Effector memory CD8-positive, alpha-beta T cell (primary cell): Measurements from ENCODE around the gene CD2.

Source experiments
- ATAC-seq: fragments of 150-1000 bp; cut with Tn5 transposase; replicated peaks from 2 replicates; pipeline ENCODE4 v1.10.0; 2021; ENCODE audit warnings: mild to moderate bottlenecking, moderate library complexity
- DNase-seq, 3 experiments: peaks; one replicate each; pipeline ENCODE4 v3.0.0; 2021
- H3K27ac Mint-ChIP-seq, 2 donors: one replicate each; pipeline ENCODE4 v1.8.0; 2022; ENCODE audit warnings: mild to moderate bottlenecking in 2 of 2, mixed read lengths in 2 of 2, moderate library complexity in 2 of 2
- H3K27me3 Mint-ChIP-seq, 2 donors: one replicate each; pipeline ENCODE4 v1.8.0; 2022; ENCODE audit warnings: mixed read lengths in 2 of 2
- H3K36me3 Mint-ChIP-seq: one replicate; pipeline ENCODE4 v1.8.0; 2022; ENCODE audit warnings: mild to moderate bottlenecking, moderate library complexity, mixed read lengths; ENCODE audit not compliant: insufficient read depth
- H3K4me1 Mint-ChIP-seq, 2 donors: one replicate each; pipeline ENCODE4 v1.8.0; 2022; ENCODE audit warnings: low read depth in 2 of 2, mixed read lengths in 2 of 2
- H3K4me3 Mint-ChIP-seq, 2 donors: one replicate each; pipeline ENCODE4 v1.8.0; 2022; ENCODE audit warnings: mild to moderate bottlenecking in 2 of 2, mixed read lengths in 2 of 2, moderate library complexity in 2 of 2
- H3K9me3 Mint-ChIP-seq, 2 donors: one replicate each; pipeline ENCODE4 v1.8.0; 2022; ENCODE audit warnings: mixed read lengths in 2 of 2

The CD2 gene

DNA sequence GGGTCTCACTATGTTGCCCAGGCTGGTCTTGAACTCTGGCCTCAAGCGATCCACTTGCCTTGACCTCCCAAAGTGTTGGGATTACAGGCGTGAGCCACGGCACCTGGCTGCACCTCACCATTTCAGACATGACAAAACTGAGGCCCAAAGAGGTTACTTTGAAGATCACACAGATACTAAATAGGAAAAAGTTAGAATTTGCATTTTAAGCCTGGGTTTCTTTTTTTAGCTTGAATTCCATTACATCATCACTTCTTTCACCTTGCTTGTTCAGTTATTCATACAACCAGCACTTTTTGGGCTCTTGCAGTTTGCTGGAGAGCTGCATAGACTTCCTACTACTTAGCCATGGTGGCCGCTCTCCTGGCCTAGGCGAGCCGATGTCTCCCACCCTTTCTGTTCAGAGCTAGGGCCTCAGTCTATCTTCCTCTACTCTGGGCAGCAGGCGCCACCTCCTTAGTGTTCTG is 16.3 kb upstream of the CD2 start:
- no peak for DNase-seq

DNA sequence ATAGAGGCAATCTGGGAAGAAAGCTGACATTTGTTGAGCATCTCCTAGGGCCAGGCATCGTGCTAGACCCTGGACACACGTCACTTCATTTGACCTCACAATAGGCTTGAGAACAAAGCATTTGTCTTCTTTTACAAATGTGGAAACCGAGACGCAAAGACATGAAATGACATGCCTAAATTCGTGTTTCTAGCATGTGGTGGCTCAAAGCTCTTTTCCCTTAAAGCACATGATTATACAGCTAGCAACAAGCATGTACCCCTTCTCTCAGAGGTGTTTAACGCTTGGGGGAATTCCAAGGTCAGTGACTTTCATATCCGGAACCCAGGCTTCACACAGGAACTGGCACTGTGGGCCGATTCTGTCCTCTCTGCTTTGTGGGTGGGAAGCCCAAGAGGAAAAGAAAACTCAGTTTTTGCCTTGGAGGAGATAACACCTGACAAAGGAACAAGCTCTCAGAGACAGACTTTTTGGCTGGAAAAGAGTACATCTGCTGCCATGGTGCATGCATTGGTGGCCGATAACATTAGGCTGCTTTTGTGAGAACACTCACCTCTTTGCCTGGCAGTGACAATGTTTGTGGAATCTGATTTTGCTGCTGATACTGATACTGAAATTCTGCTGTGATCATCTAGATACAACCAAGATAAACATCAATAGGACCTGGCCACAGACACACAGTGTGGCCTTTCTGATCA is 15.4 kb upstream of the CD2 start:
- DNase-seq, result peak; percentile 70 to 73 (median 72)
- ATAC-seq, result peak; percentile 89
- Mint-ChIP-seq H3K4me3 (peak overlapping the region; percentile 73 to 75), H3K9me3 (no peaks in the 10 kb centered on the region), H3K4me1 (peaks cover 43 to 46% of the 10 kb centered on the region in 2 donors), H3K36me3 (peaks cover 19% of the 10 kb centered on the region), H3K27me3 (no peaks in the 10 kb centered on the region), H3K27ac (peak overlapping the region; percentile 97 to 98)

More for the DNA sequence above, 16.3 kb upstream of the CD2 start:
- Mint-ChIP-seq H3K36me3 (peaks cover 19% of the 10 kb centered on the region), H3K4me3 (peak overlapping the region; percentile 73 to 75), H3K4me1 (peaks cover 43 to 46% of the 10 kb centered on the region in 2 donors), H3K27me3 (no peaks in the 10 kb centered on the region), H3K9me3 (no peaks in the 10 kb centered on the region), H3K27ac (peak overlapping the region; percentile 97 to 98)
- ATAC-seq, result peak; percentile 8

DNA sequence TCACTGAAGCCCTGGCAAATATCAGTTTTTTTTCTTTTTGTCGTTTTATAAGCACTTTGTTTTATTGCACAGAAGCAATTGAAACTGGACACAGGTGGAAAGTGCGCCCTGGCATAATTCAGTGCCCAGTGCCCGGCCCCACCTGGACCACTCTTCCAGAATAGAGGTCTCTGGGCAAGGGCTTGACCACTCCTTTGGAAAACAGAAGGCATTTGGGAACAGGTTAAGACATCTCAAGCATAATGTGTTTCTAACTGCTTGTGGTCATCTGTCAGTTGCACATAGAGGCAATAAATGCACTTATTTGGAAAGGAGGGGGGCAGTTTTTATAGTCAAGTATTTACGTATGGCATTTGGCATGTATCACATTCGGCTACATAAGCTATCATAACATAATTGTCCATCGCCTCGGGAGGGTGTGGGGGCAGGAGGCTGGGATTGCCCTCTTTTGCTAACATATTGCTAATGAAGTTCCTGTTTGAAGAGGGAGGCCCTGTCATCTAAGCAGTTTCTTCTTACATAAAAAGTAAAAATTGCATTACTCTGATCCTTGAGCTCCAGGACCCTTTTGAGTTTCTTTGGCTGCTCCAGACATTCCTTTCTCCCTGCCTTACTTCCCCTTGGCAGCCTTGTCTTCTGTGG is 14.7 kb upstream of the CD2 start:
- Mint-ChIP-seq H3K4me1 (peaks cover 43 to 46% of the 10 kb centered on the region in 2 donors), H3K36me3 (peaks cover 19% of the 10 kb centered on the region), H3K27ac (peak overlapping the region; percentile 97 to 98), H3K27me3 (no peaks in the 10 kb centered on the region), H3K9me3 (peaks cover 0 to under 1% of the 10 kb centered on the region in 2 donors), H3K4me3 (peak overlapping the region; percentile 73 to 75)
- no peak for DNase-seq
- no peak for ATAC-seq

GRCh38 chr1:116740296-116740695 is 13.9 kb upstream of the CD2 start:
- no peak for ATAC-seq
- H3K9me3 Mint-ChIP-seq, result peaks cover 0 to 8% of the 10 kb centered on the region in 2 donors
- DNase-seq, result no peak
- H3K36me3 Mint-ChIP-seq, result peaks cover 19% of the 10 kb centered on the region
- H3K27me3 Mint-ChIP-seq, result no peaks in the 10 kb centered on the region
- peaks cover 43 to 46% of the 10 kb centered on the region in 2 donors for H3K4me1 Mint-ChIP-seq
- peak overlapping the region; percentile 73 to 75 for H3K4me3 Mint-ChIP-seq
- H3K27ac Mint-ChIP-seq, result peak overlapping the region; percentile 45 to 98

DNA sequence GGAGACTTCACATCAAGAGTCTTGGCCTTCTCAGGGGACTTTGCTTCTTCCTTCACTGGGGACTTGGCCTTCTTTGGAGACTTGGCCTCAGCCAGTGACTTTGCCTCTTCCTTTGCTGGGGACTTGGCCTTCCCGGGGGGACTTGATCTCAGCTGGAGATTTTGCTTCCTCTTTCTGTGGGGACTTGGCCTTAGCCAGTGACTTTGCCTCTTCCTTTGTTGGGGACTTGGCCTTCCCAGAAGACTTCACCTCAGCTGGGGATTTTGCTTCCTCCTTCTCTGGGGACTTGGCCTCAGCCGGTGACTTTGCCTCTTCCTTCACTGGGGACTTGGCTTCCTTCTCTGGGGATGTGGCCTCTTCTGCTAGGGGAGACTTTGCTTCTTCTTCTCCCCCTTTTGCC is 13.5 kb upstream of the CD2 start:
- peak overlapping the region in 1 of 2 donors; percentile 75 for H3K4me3 Mint-ChIP-seq

GRCh38 chr1:116741836-116742565 is 12.2 kb upstream of the CD2 start:
- Mint-ChIP-seq H3K27me3 (no peaks in the 10 kb centered on the region), H3K4me3 (no peak overlapping the region), H3K36me3 (peaks cover 19% of the 10 kb centered on the region), H3K27ac (peak overlapping the region in 1 of 2 donors; percentile 87), H3K4me1 (peaks cover 38 to 46% of the 10 kb centered on the region in 2 donors), H3K9me3 (peaks cover 0 to 14% of the 10 kb centered on the region in 2 donors)
- no peak for ATAC-seq
- no peak for DNase-seq

More for the DNA sequence above, 13.5 kb upstream of the CD2 start:
- Mint-ChIP-seq H3K9me3 (peaks cover 0 to 13% of the 10 kb centered on the region in 2 donors), H3K27ac (peak overlapping the region; percentile 45 to 98), H3K36me3 (peaks cover 19% of the 10 kb centered on the region), H3K4me1 (peaks cover 43 to 46% of the 10 kb centered on the region in 2 donors), H3K27me3 (no peaks in the 10 kb centered on the region)
- no peak for ATAC-seq
- DNase-seq, result no peak

DNA sequence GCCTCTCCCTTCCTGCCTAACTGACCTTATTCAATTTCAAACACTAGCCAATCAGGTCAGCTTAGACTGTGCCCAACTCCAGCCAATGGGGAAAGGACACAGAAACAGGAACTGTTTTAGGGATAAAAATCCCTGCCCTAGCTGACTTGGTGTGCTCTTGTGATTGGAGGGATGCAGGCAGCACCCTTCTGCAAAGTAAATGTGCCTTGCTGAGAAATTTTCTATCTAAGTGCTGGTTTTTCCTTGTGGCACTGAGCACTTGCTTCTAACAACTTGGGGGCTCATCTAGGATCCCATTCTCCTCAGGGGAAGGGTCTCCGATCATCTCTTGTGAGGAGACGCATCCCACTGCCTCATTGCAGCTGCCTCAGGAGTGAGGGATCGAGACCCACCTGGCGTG is 10.7 kb upstream of the CD2 start:
- ATAC-seq (no peak), DNase-seq (no peak)
- H3K4me1 Mint-ChIP-seq, result peaks cover 23 to 31% of the 10 kb centered on the region in 2 donors
- H3K27ac Mint-ChIP-seq, result peak overlapping the region in 1 of 2 donors; percentile 87
- H3K36me3 Mint-ChIP-seq, result peaks cover 7% of the 10 kb centered on the region
- H3K27me3 Mint-ChIP-seq, result no peaks in the 10 kb centered on the region
- peaks cover 5 to 23% of the 10 kb centered on the region in 2 donors for H3K9me3 Mint-ChIP-seq
- H3K4me3 Mint-ChIP-seq, result no peak overlapping the region

- Mint-ChIP-seq H3K4me3 (no peak overlapping the region), H3K36me3 (no peaks in the 10 kb centered on the region), H3K9me3 (peaks cover 5 to 34% of the 10 kb centered on the region in 2 donors), H3K27ac (no peak overlapping the region), H3K4me1 (peaks cover 11 to 12% of the 10 kb centered on the region in 2 donors), H3K27me3 (no peaks in the 10 kb centered on the region)
- no peak for ATAC-seq
- no peak for DNase-seq
These were observed 6.0 kb upstream of the CD2 start for GRCh38 chr1:116748272-116748671.

DNA sequence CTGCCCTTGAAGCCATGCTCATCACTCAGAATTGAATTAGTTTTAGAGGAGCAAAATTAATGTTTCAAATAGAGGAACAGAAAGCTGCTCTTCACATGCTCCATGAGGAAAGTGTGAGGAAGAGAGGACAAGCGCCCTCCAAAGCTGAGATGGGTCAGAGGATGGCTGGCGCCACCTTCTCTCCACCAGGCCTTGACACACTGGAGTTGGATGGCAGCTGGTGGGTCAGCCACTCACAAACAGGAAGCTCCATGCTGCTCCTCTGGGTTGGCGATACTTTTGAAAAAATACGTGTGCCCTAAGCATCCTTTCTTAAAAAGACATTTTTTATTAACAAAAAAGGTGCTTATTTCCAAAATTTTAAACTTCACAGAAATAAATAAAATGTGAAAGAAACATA is 3.1 kb upstream of the CD2 start:
- Mint-ChIP-seq H3K9me3 (peaks cover 5 to 21% of the 10 kb centered on the region in 2 donors), H3K36me3 (peaks cover 18% of the 10 kb centered on the region), H3K27ac (peak overlapping the region; percentile 80 to 90), H3K4me1 (peaks cover 21 to 31% of the 10 kb centered on the region in 2 donors), H3K27me3 (no peaks in the 10 kb centered on the region), H3K4me3 (peak overlapping the region; percentile 55 to 65)
- DNase-seq (no peak), ATAC-seq (no peak)

- peaks cover 21 to 29% of the 10 kb centered on the region in 2 donors for H3K4me1 Mint-ChIP-seq
- no peak for ATAC-seq
- H3K36me3 Mint-ChIP-seq, result peaks cover 23% of the 10 kb centered on the region
- no peak for DNase-seq
- H3K27ac Mint-ChIP-seq, result peak overlapping the region; percentile 80 to 90
- H3K27me3 Mint-ChIP-seq, result no peaks in the 10 kb centered on the region
- peaks cover 5 to 21% of the 10 kb centered on the region in 2 donors for H3K9me3 Mint-ChIP-seq
- H3K4me3 Mint-ChIP-seq, result peak overlapping the region; percentile 55 to 65
These were observed 2.6 kb upstream of the CD2 start for GRCh38 chr1:116751621-116752020.

- H3K9me3 Mint-ChIP-seq, result peaks cover 0 to 13% of the 10 kb centered on the region in 2 donors
These were observed 918 bp upstream of the CD2 start for GRCh38 chr1:116753312-116753711.

DNA sequence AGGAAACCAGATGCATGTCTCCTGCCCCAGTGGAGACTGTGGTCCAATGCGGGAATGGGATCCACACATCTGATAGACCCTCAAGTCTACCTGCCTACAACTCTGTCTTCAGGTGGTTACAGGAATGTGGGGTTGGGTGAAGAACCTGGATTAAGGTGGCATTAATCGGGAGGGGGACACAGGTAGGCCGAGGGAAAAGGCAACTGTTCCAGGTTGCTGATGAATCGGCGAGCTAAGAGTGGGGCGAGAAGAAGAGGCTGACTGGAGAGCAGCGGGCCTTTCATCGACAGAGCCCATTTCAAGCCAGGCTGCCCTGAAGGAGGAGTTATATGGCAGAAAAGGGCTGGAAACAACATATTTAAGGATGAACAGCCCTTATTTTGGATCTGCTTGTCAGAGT is 836 bp downstream of the CD2 start:
- H3K9me3 Mint-ChIP-seq, result peaks cover 0 to 3% of the 10 kb centered on the region in 2 donors
- H3K36me3 Mint-ChIP-seq, result peaks cover 52% of the 10 kb centered on the region
- peaks cover 31 to 45% of the 10 kb centered on the region in 2 donors for H3K4me1 Mint-ChIP-seq
- no peak for ATAC-seq
- peak overlapping the region; percentile 91 to 99 for H3K4me3 Mint-ChIP-seq
- DNase-seq, result no peak
- peak overlapping the region; percentile 96 to 97 for H3K27ac Mint-ChIP-seq
- H3K27me3 Mint-ChIP-seq, result no peaks in the 10 kb centered on the region

More at GRCh38 chr1:116753312-116753711, 918 bp upstream of the CD2 start:
- DNase-seq (no peak), ATAC-seq (no peak)
- no peaks in the 10 kb centered on the region for H3K27me3 Mint-ChIP-seq
- H3K36me3 Mint-ChIP-seq, result peaks cover 36% of the 10 kb centered on the region
- peak overlapping the region; percentile 96 to 97 for H3K27ac Mint-ChIP-seq
- H3K4me1 Mint-ChIP-seq, result peaks cover 21 to 35% of the 10 kb centered on the region in 2 donors
- H3K4me3 Mint-ChIP-seq, result peak overlapping the region; percentile 91 to 99

DNA sequence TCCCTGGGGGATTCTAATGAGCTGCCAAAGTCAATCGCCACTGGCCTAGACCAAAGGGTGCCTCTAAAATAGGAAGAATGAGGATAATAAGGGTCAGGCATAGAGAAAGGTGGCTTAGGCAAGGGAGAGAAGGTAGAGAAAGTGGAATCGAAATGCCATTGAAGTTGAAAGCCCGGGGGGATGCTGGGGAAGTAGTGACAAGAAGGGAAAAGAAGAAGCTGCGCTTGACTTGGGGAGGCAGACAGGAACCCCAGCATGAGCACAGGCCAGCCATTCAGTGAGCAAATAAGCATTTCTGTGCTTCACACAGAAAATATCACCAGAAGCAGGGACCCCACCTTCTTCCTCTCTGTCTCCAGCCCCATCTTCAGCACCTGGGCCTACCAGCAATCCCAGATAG is 1.5 kb downstream of the CD2 start:
- ATAC-seq (peak; percentile 6), DNase-seq (no peak)
- no peaks in the 10 kb centered on the region for H3K27me3 Mint-ChIP-seq
- H3K9me3 Mint-ChIP-seq, result no peaks in the 10 kb centered on the region
- H3K4me1 Mint-ChIP-seq, result peaks cover 36 to 45% of the 10 kb centered on the region in 2 donors
- peaks cover 58% of the 10 kb centered on the region for H3K36me3 Mint-ChIP-seq
- peak overlapping the region; percentile 91 to 99 for H3K4me3 Mint-ChIP-seq
- H3K27ac Mint-ChIP-seq, result peak overlapping the region; percentile 96 to 97
